HL-60 (cell line): Measurements from ENCODE around the gene DTYMK.

ENCODE experiments used
- DNase-seq, 2 experiments: peaks; one replicate each; pipeline ENCODE4 v3.0.0-alpha.2; 2010 to 2020; ENCODE audit warnings: low read depth in 1 of 2, low spot score in 1 of 2
- H3K27ac ChIP-seq: fragments of 250-450 bp; sonication (Bioruptor Pico); replicated peaks from 2 replicates; pipeline ENCODE4 v1.5.1; 2020; ENCODE audit warnings: mild to moderate bottlenecking, moderate library complexity
- H3K27me3 ChIP-seq: fragments of 250-450 bp; sonication (Bioruptor Pico); 2 replicates; pipeline ENCODE4 v1.5.1; 2021; ENCODE audit warnings: mild to moderate bottlenecking, moderate library complexity; ENCODE audit not compliant: insufficient read depth, poor library complexity, severe bottlenecking
- H3K4me3 ChIP-seq: replicated peaks from 2 replicates; pipeline ENCODE4 v1.5.1; 2011; ENCODE audit warnings: mild to moderate bottlenecking, control low read depth, low read length; ENCODE audit not compliant: insufficient read depth
- CTCF ChIP-seq: IDR thresholded peaks from one replicate; pipeline ENCODE4 v1.5.1; 2011; ENCODE audit warnings: low read length, control low read depth, inconsistent platforms; ENCODE audit not compliant: insufficient read depth
- GABPA ChIP-seq: IDR thresholded peaks from 2 replicates; pipeline ENCODE4 v1.6.1; 2012; ENCODE audit warnings: low read depth
- POLR2AphosphoS5 ChIP-seq: IDR thresholded peaks from 2 replicates; pipeline ENCODE4 v1.6.1; 2012; ENCODE audit warnings: low read depth
- REST ChIP-seq: IDR thresholded peaks from 2 replicates; pipeline ENCODE4 v1.6.1; 2012; ENCODE audit warnings: low read depth; ENCODE audit not compliant: insufficient replicate concordance
- SPI1 ChIP-seq: IDR thresholded peaks from 2 replicates; pipeline ENCODE4 v1.6.1; 2012; ENCODE audit warnings: low read depth, mild to moderate bottlenecking, borderline replicate concordance

The DTYMK gene

GRCh38 chr2:241673189-241673663 lies 13.4 kb downstream of the DTYMK start:
- TF ChIP-seq SPI1 (no peak), CTCF (no peak), POLR2AphosphoS5 (no peak), GABPA (no peak), REST (no peak)
- no peak for DNase-seq
- Histone ChIP-seq H3K4me3 (no peak overlapping the region), H3K27me3 (no peaks in the 10 kb centered on the region), H3K27ac (no peak overlapping the region)

GRCh38 chr2:241672243-241673188 lies 14.1 kb downstream of the DTYMK start:
- no peak for DNase-seq
- Histone ChIP-seq H3K27ac (no peak overlapping the region), H3K4me3 (no peak overlapping the region), H3K27me3 (no peaks in the 10 kb centered on the region)
- TF ChIP-seq CTCF (no peak), SPI1 (no peak), REST (no peak), GABPA (no peak), POLR2AphosphoS5 (0 out of 2 replicates have a peak, but pooled peaks have one; percentile 9)

GRCh38 chr2:241671457-241672240 lies 15.0 kb downstream of the DTYMK start:
- no peaks in the 10 kb centered on the region for H3K27me3 ChIP-seq
- H3K27ac ChIP-seq = no peak overlapping the region
- DNase-seq = no peak
- no peak overlapping the region for H3K4me3 ChIP-seq
- no peak for TF ChIP-seq CTCF
- TF ChIP-seq SPI1 = no peak
- no peak for TF ChIP-seq REST
- no peak for TF ChIP-seq POLR2AphosphoS5
- no peak for TF ChIP-seq GABPA
